Caco-2 (cell line): ENCODE measurements around the gene ELMO3. TPM values are rescaled to one million over a fixed set of nuclear protein-coding genes. Genes with fewer than 3 reads are reported as not detected.

Experiments
- BruUV-seq: library from RNA; stranded (reverse); fragments of 400-500 nt; replicated peaks from 2 replicates; lab custom pipeline; 2021; lab: Mats Ljungman, UMichigan
- CTCF ChIA-PET: fragments of 300-600 bp; sonication (Branson Sonifier 250); formaldehyde crosslinking; loops from one replicate; lab custom pipeline; 2022; ENCODE audit warnings: antibody characterized with exemption; lab: Charles Lee
- POLR2A ChIA-PET: fragments of 300-600 bp; sonication (Branson Sonifier 250); formaldehyde crosslinking; loops from one replicate; lab custom pipeline; 2022; ENCODE audit warnings: antibody characterized with exemption; lab: Charles Lee
- DNase-seq, 2 experiments: peaks; one replicate each; pipeline versions ENCODE4 v3.0.0 to v3.0.0-alpha.2; 2020 to 2022
- H3K27me3 ChIP-seq: replicated peaks from 2 replicates; pipeline ENCODE4 v1.6.0; 2011; ENCODE audit warnings: low read length; ENCODE audit not compliant: control insufficient read depth, insufficient read depth
- H3K36me3 ChIP-seq: 2 replicates; pipeline ENCODE4 v1.5.1; 2011; ENCODE audit warnings: low read length; ENCODE audit not compliant: control insufficient read depth, insufficient read depth
- H3K4me1 ChIP-seq: fragments of 250-450 bp; sonication (Bioruptor Pico); 2 replicates; pipeline ENCODE4 v1.5.1; 2020; ENCODE audit warnings: mild to moderate bottlenecking
- H3K4me3 ChIP-seq: 2 replicates; pipeline ENCODE4 v1.5.1; 2011; ENCODE audit warnings: low read depth, mild to moderate bottlenecking, control low read depth, low read length
- H3K9me3 ChIP-seq: fragments of 250-450 bp; sonication (Bioruptor Pico); 2 replicates; pipeline ENCODE4 v1.5.1; 2020; ENCODE audit warnings: mild to moderate bottlenecking, moderate library complexity
- H3K27ac Mint-ChIP-seq: one replicate; pipeline ENCODE4 v1.8.0; 2022; ENCODE audit warnings: mixed read lengths; ENCODE audit not compliant: unreplicated experiment
- H3K27me3 Mint-ChIP-seq: one replicate; pipeline ENCODE4 v1.8.0; 2022; ENCODE audit warnings: mixed read lengths; ENCODE audit not compliant: insufficient read depth, unreplicated experiment
- H3K36me3 Mint-ChIP-seq: one replicate; pipeline ENCODE4 v1.8.0; 2022; ENCODE audit warnings: mild to moderate bottlenecking, mixed read lengths; ENCODE audit not compliant: insufficient read depth, unreplicated experiment
- H3K4me1 Mint-ChIP-seq: one replicate; pipeline ENCODE4 v1.8.0; 2022; ENCODE audit warnings: low read depth, mixed read lengths; ENCODE audit not compliant: unreplicated experiment
- H3K4me3 Mint-ChIP-seq: one replicate; pipeline ENCODE4 v1.8.0; 2022; ENCODE audit warnings: mild to moderate bottlenecking, moderate library complexity, mixed read lengths; ENCODE audit not compliant: unreplicated experiment
- H3K9me3 Mint-ChIP-seq: one replicate; pipeline ENCODE4 v1.8.0; 2022; ENCODE audit warnings: mixed read lengths; ENCODE audit not compliant: unreplicated experiment
- intact Hi-C: fragments of 100-400 bp; cut with micrococcal nuclease; formaldehyde crosslinking; loops from one replicate; pipeline ENCODE4 v1.10.0; 2022; ENCODE audit not compliant: unreplicated experiment
- total RNA-seq: library from RNA; stranded (reverse); gene quantifications from 2 replicates; pipeline ENCODE4 v1.2.3, GENCODE V29; 2022
- TF ChIP-seq, protein P1 (sequence below), 2 experiments: fragments of 200-600 bp in 1 of 2; IDR thresholded peaks; 1 replicate in 1 of 2; 2 replicates in 1 of 2; pipeline versions ENCODE4 v1.5.1 to v1.8.0; 2011 to 2022; ENCODE audit warnings: antibody characterized with exemption in 1 of 2, control low read depth in 1 of 2, inconsistent platforms in 1 of 2, low read depth in 1 of 2, low read length in 1 of 2, mild to moderate bottlenecking in 1 of 2, moderate library complexity in 1 of 2; ENCODE audit not compliant: insufficient read depth in 1 of 2, severe bottlenecking in 1 of 2, unreplicated experiment in 1 of 2

Gene ELMO3
- total RNA-seq, 1 experiment from 2014 or later = 27.8 TPM

DNA sequence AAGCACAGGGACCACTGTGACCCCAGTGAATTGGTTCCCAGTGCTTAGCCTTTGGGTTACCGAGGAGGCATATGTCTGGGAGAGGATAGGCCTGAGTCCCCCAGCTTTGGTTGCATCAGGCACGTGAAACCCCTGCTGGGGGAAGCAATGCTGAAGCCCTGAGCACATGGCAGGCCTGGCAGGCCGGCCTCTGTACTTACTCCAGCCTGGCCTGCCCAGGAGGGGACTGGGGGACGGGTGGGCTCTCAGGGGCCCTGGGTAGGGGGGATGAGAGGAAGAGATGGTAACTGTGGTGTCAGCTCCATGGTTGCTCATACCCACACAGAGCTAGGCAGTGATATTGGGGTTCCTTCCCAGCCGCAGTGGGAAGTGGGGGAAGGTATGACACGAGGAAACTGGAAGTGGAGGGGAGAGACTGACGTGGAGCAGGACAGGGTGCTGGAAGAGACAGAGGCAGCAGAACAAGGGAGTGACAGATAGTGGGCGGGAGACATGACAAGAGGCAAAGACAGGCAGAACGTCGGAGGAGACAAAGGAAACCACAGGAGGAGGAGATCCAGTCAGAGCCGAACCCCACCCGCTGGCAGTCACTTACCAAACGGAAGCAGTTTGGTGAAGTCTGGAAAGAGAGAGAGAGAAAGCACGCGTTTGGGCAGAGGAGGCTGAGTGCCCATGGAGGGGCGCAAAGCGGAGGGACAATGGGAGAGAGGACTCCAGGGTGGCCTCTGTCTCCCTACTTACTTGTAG, 37.1 kb downstream of the ELMO3 start:
- peak overlapping the region; percentile 25 for H3K27ac Mint-ChIP-seq
- peaks cover under 1% of the 10 kb centered on the region for H3K4me1 Mint-ChIP-seq
- peaks cover 73% of the 10 kb centered on the region for H3K36me3 Mint-ChIP-seq
- TF ChIP-seq, protein P1, sequence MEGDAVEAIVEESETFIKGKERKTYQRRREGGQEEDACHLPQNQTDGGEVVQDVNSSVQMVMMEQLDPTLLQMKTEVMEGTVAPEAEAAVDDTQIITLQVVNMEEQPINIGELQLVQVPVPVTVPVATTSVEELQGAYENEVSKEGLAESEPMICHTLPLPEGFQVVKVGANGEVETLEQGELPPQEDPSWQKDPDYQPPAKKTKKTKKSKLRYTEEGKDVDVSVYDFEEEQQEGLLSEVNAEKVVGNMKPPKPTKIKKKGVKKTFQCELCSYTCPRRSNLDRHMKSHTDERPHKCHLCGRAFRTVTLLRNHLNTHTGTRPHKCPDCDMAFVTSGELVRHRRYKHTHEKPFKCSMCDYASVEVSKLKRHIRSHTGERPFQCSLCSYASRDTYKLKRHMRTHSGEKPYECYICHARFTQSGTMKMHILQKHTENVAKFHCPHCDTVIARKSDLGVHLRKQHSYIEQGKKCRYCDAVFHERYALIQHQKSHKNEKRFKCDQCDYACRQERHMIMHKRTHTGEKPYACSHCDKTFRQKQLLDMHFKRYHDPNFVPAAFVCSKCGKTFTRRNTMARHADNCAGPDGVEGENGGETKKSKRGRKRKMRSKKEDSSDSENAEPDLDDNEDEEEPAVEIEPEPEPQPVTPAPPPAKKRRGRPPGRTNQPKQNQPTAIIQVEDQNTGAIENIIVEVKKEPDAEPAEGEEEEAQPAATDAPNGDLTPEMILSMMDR (IDR thresholded peaks at IDR 0.05; ENCODE audit: insufficient read depth in 1 of 2, low read depth in 1 of 2, low read length in 1 of 2, severe bottlenecking in 1 of 2, unreplicated experiment in 1 of 2) = no peak
- intact Hi-C loops = no loop called here
- Histone ChIP-seq H3K36me3 (peaks cover 6% of the 10 kb centered on the region), H3K4me3 (no peak overlapping the region), H3K4me1 (peaks cover 8% of the 10 kb centered on the region), H3K9me3 (no peaks in the 10 kb centered on the region), H3K27me3 (no peaks in the 10 kb centered on the region)
- DNase-seq = no peak
- ChIA-PET CTCF (interaction anchor here (0.6 to 6.0 kb wide), 5 partner anchors 9 to 282 kb away, joined by 3 to 19 read pairs (median 4); no protein-coding TSS in a partner anchor), POLR2A (interaction anchor here (1.2 kb wide), 1 partner anchor 12 kb away, joined by 4 read pairs; no protein-coding TSS in a partner anchor)
- BruUV-seq = no TSS peak
- no peaks in the 10 kb centered on the region for H3K27me3 Mint-ChIP-seq
- no peak overlapping the region for H3K4me3 Mint-ChIP-seq
- H3K9me3 Mint-ChIP-seq = no peaks in the 10 kb centered on the region

DNA sequence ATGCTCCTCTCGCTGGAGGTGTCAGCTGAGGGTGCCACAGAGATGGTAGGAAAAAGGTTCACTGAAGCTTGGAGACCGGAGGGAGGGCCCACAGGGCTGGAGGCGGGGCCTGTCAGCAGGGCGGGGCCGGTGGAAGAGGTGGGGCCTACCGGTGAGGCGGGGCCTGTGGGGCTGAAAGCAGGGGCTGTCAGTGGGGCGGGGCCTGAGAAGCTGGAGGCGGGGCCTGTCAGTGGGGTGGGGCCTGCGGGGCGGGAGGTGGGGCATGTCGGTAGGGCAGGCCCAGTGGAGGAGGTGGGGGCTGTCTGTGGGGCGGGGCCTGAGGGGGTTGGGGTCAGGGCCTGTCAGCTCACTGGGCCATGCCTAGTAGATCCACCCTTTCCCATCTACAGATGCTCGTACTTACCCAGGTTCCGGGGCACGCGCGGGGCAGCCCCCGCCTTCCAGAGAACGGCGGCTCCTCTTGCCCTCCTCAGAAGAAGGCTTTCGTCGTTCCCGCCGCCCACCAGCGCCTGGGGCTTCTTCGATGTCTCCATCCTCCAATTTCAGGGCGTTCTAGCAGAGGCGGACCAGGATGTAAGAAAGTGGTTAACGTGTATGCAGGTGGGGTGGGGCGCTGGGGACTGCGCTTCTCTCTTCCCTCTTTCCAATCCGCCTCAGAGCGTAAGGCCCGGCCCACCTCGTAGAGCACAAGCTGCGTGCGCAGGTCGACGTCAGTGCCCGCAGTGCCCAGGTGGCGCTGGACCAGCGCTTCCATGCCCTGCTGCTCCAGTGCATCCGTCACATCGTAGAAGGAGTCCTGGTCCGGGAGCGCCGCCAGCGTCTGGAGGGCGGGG, 37.8 kb downstream of the ELMO3 start:
- Mint-ChIP-seq H3K27me3 (no peaks in the 10 kb centered on the region), H3K36me3 (peaks cover 67% of the 10 kb centered on the region), H3K9me3 (no peaks in the 10 kb centered on the region), H3K4me3 (no peak overlapping the region), H3K27ac (peak overlapping the region; percentile 33), H3K4me1 (peaks cover 8% of the 10 kb centered on the region)
- BruUV-seq = TSS peak; percentile 14
- peak; percentile 81 to 85 for DNase-seq
- ChIA-PET POLR2A (interaction anchor here (1.2 kb wide), 1 partner anchor 11 kb away, joined by 4 read pairs; no protein-coding TSS in a partner anchor), CTCF (interaction anchor here (0.6 to 6.0 kb wide), 6 partner anchors 10 to 283 kb away, joined by 3 to 19 read pairs (median 4); no protein-coding TSS in a partner anchor)
- Histone ChIP-seq H3K27me3 (no peaks in the 10 kb centered on the region), H3K4me1 (peaks cover 16% of the 10 kb centered on the region), H3K9me3 (no peaks in the 10 kb centered on the region), H3K4me3 (no peak overlapping the region), H3K36me3 (peaks cover 2% of the 10 kb centered on the region; the same call in 1 of the 2 replicates)
- intact Hi-C loops = no loop called here
- TF ChIP-seq, protein P1 (IDR thresholded peaks at IDR 0.05; ENCODE audit: insufficient read depth in 1 of 2, low read depth in 1 of 2, low read length in 1 of 2, severe bottlenecking in 1 of 2, unreplicated experiment in 1 of 2) = no peak
